Pancreas (tissue), 10 donors: Measurements from ENCODE around the gene FBXO31. TPM values are rescaled to one million over a fixed set of nuclear protein-coding genes. Genes with fewer than 3 reads are reported as not detected.

Source experiments
- ATAC-seq, 4 donors: fragments of 200-7000 bp; cut with Tn5 transposase; one replicate each; pipeline versions ENCODE4 v1.8.0 to v1.9.1; 2020; ENCODE audit warnings: mild to moderate bottlenecking in 4 of 4, moderate library complexity in 4 of 4
- DNase-seq, 6 donors: peaks; one replicate each; pipeline ENCODE4 v3.0.0-alpha.2; 2020
- FAIRE-seq: peaks from 2 replicates; lab custom pipeline; 2012; peaks lifted over from hg19 to GRCh38; lab: Jason Lieb, UNC
- H3K27ac ChIP-seq, 4 donors: fragments of 200-600 bp; sonication (generic); 1 replicate in 3 of 4; 2 replicates in 1 of 4; pipeline versions ENCODE4 v1.5.0 to v1.8.0; 2020
- H3K27me3 ChIP-seq, 4 donors: fragments of 200-600 bp; one replicate each; pipeline ENCODE4 v1.8.0; 2021
- H3K36me3 ChIP-seq, 3 donors: fragments of 200-600 bp; sonication (generic) in 1 of 3; one replicate each; pipeline versions ENCODE4 v1.5.0 to v1.8.0; 2020 to 2021
- H3K4me1 ChIP-seq, 3 donors: fragments of 200-600 bp; one replicate each; pipeline ENCODE4 v1.8.0; 2021
- H3K4me3 ChIP-seq, 4 donors: fragments of 200-600 bp; sonication (generic) in 2 of 4; one replicate each; pipeline versions ENCODE4 v1.5.0 to v1.8.0; 2020 to 2021
- H3K9me3 ChIP-seq, 4 donors: fragments of 200-600 bp; one replicate each; pipeline ENCODE4 v1.8.0; 2021
- WGBS, 2 donors: extraction: QIAGEN DNeasy Blood & Tissue Kit; methylation state at CpG; one replicate each; pipeline ENCODE4 v1.1.7; 2013; 5-methylcytosine and 5-hydroxymethylcytosine counted together
- intact Hi-C, 3 donors: fragments of 100-400 bp; cut with DNase I; formaldehyde crosslinking; loops; one replicate each; pipeline versions ENCODE4 v1.11.1 to v1.14.2; 2022
- polyA plus RNA-seq, 2 donors: library from polyadenylated mRNA; stranded (reverse); fragments of 200-250 nt; gene quantifications; one replicate each; pipeline ENCODE4 v1.2.3, GENCODE V29; 2013
- total RNA-seq, 6 donors: library from RNA; stranded (reverse); fragmentation: NEBNext Ultra II Directional in 4 of 6; extraction: Animal tissue kit (Norgen Biotek cat#: 25700) in 4 of 6; gene quantifications; one replicate each; pipeline versions ENCODE4 v1.2.1 to v1.2.4, GENCODE V29; 2021 to 2023
- TF ChIP-seq, protein P1 (sequence below), 4 donors: fragments of 200-600 bp; sonication (generic) in 3 of 4; IDR thresholded peaks; one replicate each; pipeline versions ENCODE4 v1.5.0 to v1.8.0; 2021; ENCODE audit warnings: antibody characterized with exemption in 4 of 4
- donor health status: healthy with polysubstance abuse.
- donor health status: DM: no; HTN: no; CAD: no; lungs with moderate emphysema.
- donor health status: DM: no; HTN: no; CAD: no.
- donor health status: control.
- donor health status: control.
- donor health status: Bipolar disorder and iron deficiency.
- donor health status: DM: yes; HTN: yes; CAD: no.
- donor health status: DM: no; HTN: no; CAD: no.
- donor health status: DM: no; HTN: no; CAD: no.
- donor health status: DM: yes; HTN: yes; CAD: no.

Gene FBXO31
- total and polyA plus RNA-seq, 8 donors: 18.8 to 37.3 (median 24.9) TPM

- H3K27ac ChIP-seq: no peak overlapping the region
- H3K27me3 ChIP-seq: no peaks in the 10 kb centered on the region
- no peaks in the 10 kb centered on the region for H3K36me3 ChIP-seq
- ATAC-seq (no peak), DNase-seq (no peak), FAIRE-seq (no peak)
- TF ChIP-seq, protein P1, sequence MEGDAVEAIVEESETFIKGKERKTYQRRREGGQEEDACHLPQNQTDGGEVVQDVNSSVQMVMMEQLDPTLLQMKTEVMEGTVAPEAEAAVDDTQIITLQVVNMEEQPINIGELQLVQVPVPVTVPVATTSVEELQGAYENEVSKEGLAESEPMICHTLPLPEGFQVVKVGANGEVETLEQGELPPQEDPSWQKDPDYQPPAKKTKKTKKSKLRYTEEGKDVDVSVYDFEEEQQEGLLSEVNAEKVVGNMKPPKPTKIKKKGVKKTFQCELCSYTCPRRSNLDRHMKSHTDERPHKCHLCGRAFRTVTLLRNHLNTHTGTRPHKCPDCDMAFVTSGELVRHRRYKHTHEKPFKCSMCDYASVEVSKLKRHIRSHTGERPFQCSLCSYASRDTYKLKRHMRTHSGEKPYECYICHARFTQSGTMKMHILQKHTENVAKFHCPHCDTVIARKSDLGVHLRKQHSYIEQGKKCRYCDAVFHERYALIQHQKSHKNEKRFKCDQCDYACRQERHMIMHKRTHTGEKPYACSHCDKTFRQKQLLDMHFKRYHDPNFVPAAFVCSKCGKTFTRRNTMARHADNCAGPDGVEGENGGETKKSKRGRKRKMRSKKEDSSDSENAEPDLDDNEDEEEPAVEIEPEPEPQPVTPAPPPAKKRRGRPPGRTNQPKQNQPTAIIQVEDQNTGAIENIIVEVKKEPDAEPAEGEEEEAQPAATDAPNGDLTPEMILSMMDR (IDR thresholded peaks at IDR 0.05): no peak
- H3K4me3 ChIP-seq: no peak overlapping the region
- H3K4me1 ChIP-seq: peaks cover 0 to 4% (median 0%) of the 10 kb centered on the region in 3 donors
- intact Hi-C loops: no loop called here
- WGBS, 2 donors: 84 to 85% methylated on average over 9 of the region's 9 CpGs
- H3K9me3 ChIP-seq: no peaks in the 10 kb centered on the region
Measured at GRCh38 chr16:87375426-87376135, 8.0 kb downstream of the FBXO31 start.

DNA sequence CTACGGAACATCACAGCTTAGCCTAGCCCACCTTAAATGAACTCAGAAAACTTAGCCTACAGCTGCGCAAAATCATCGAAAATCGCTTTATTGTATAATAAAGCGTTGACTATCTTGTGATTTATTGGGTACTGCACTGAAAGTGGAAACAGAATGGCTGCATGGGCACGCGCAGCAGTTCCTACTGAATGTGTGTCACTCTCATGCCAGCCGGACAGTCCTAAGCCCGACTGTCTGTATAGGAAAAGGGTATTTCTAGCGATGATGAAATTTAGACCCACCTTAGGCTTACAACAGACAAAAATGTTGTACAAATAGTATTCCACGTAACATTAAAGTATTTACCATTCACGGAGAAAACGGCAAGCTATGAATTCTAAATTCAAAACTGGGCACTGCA, 9.3 kb downstream of the FBXO31 start:
- FAIRE-seq: no peak
- no peak for DNase-seq
- Histone ChIP-seq H3K27ac (no peak overlapping the region), H3K9me3 (no peaks in the 10 kb centered on the region), H3K4me3 (no peak overlapping the region), H3K4me1 (peaks cover 0 to 3% (median 0%) of the 10 kb centered on the region in 3 donors), H3K36me3 (no peaks in the 10 kb centered on the region), H3K27me3 (no peaks in the 10 kb centered on the region)
- no peak for ATAC-seq
- WGBS, 2 donors: 95 to 96% methylated on average over 13 of the region's 13 CpGs
- TF ChIP-seq, protein P1 (IDR thresholded peaks at IDR 0.05): no peak
- intact Hi-C loops: no loop called here

DNA sequence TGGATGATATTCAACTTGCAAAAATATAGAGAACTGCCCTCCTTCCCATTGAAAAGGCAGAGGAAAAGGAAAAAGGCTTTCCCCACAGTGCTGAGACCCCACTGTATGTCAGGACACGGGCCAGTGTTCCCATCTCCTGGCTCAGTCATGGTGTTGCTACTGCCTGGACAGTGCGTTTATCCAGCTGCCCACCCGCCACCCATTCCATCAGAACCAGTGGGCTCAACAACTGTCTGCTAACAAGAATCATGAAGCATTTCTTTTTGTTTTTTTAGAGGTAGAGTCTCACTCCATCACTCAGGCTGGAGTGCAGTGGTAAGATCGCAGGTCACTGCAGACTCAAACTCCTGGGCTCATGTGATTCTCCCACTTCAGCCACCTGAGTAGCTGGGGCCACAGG, 11.3 kb downstream of the FBXO31 start:
- WGBS, 2 donors: 93 to 94% methylated on average over 4 of the region's 4 CpGs
- no peaks in the 10 kb centered on the region for H3K36me3 ChIP-seq
- DNase-seq: no peak
- H3K4me3 ChIP-seq: no peak overlapping the region
- no peaks in the 10 kb centered on the region for H3K27me3 ChIP-seq
- TF ChIP-seq, protein P1 (IDR thresholded peaks at IDR 0.05): no peak
- H3K9me3 ChIP-seq: no peaks in the 10 kb centered on the region
- no peak overlapping the region for H3K27ac ChIP-seq
- H3K4me1 ChIP-seq: no peaks in the 10 kb centered on the region
- intact Hi-C loops: no loop called here
- no peak for ATAC-seq
- FAIRE-seq: no peak

GRCh38 chr16:87371261-87371866, 12.2 kb downstream of the FBXO31 start:
- Histone ChIP-seq H3K27me3 (no peaks in the 10 kb centered on the region), H3K27ac (no peak overlapping the region), H3K36me3 (no peaks in the 10 kb centered on the region), H3K4me1 (no peaks in the 10 kb centered on the region), H3K4me3 (no peak overlapping the region), H3K9me3 (no peaks in the 10 kb centered on the region)
- ATAC-seq (no peak), FAIRE-seq (no peak), DNase-seq (no peak)
- TF ChIP-seq, protein P1 (IDR thresholded peaks at IDR 0.05): no peak
- WGBS, 2 donors: 82 to 85% methylated on average over 20 of the region's 20 CpGs
- intact Hi-C loops: no loop called here
